IMR-90 (cell line): ENCODE data around the gene MCHR2. TPM values are rescaled to one million over a fixed set of nuclear protein-coding genes. Genes with fewer than 3 reads are reported as not detected.

Experiments
- ATAC-seq: fragments of 200-7000 bp; cut with Tn5 transposase; 2 replicates; pipeline ENCODE4 v1.9.1; 2020; ENCODE audit warnings: low read depth, mild to moderate bottlenecking, moderate library complexity
- BruUV-seq: library from RNA; stranded (reverse); fragments of 400-500 nt; replicated peaks from 2 replicates; lab custom pipeline; 2021; lab: Mats Ljungman, UMichigan
- CTCF ChIA-PET: fragments of 300-600 bp; formaldehyde crosslinking; extraction: SDS; loops from one replicate; lab custom pipeline; 2021; ENCODE audit warnings: antibody characterized with exemption; lab: Yijun Ruan, JAX
- POLR2A ChIA-PET: fragments of 300-600 bp; sonication (Branson Sonifier 250); formaldehyde crosslinking; loops from one replicate; lab custom pipeline; 2022; ENCODE audit warnings: antibody characterized with exemption; ENCODE audit not compliant: unreplicated experiment; lab: Charles Lee
- DNase-seq: peaks from one replicate; pipeline ENCODE4 v3.0.0; 2013
- H2AFZ ChIP-seq: replicated peaks from 2 replicates; pipeline ENCODE3; 2013; ENCODE audit warnings: low read length, mild to moderate bottlenecking; ENCODE audit not compliant: poor library complexity
- H2AK5ac ChIP-seq: 2 replicates; pipeline ENCODE4 v1.6.1; 2013; ENCODE audit warnings: low read depth, low read length, inconsistent platforms
- H2AK9ac ChIP-seq: replicated peaks from 2 replicates; pipeline ENCODE3; 2013; ENCODE audit warnings: mild to moderate bottlenecking, low read depth, low read length, moderate library complexity; ENCODE audit not compliant: poor library complexity
- H2BK120ac ChIP-seq: 2 replicates; pipeline ENCODE4 v1.6.1; 2013; ENCODE audit warnings: low read depth, low read length, inconsistent platforms
- H2BK15ac ChIP-seq: 3 replicates; pipeline ENCODE4 v1.6.1; 2013; ENCODE audit warnings: low read depth, low read length, inconsistent platforms
- H2BK20ac ChIP-seq: 2 replicates; pipeline ENCODE4 v1.6.1; 2013; ENCODE audit warnings: low read depth, mild to moderate bottlenecking, inconsistent platforms, low read length, moderate library complexity
- H2BK5ac ChIP-seq: 2 replicates; pipeline ENCODE4 v1.6.1; 2013; ENCODE audit warnings: mild to moderate bottlenecking, low read depth, low read length, inconsistent platforms; ENCODE audit not compliant: poor library complexity, severe bottlenecking
- H3K14ac ChIP-seq: replicated peaks from 2 replicates; pipeline ENCODE4 v1.6.1; 2013; ENCODE audit warnings: low read depth, low read length, inconsistent platforms
- H3K18ac ChIP-seq: 2 replicates; pipeline ENCODE4 v1.6.1; 2013; ENCODE audit warnings: low read depth, low read length, control low read depth
- H3K23ac ChIP-seq: 2 replicates; pipeline ENCODE4 v1.6.1; 2013; ENCODE audit warnings: low read depth, low read length, inconsistent platforms
- H3K27ac ChIP-seq: 2 replicates; pipeline ENCODE4 v1.5.1; 2013; ENCODE audit warnings: mild to moderate bottlenecking, control low read depth, low read length; ENCODE audit not compliant: insufficient read depth
- H3K27me3 ChIP-seq: 2 replicates; pipeline ENCODE4 v1.6.1; 2013; ENCODE audit warnings: low read length; ENCODE audit not compliant: control insufficient read depth, insufficient read depth
- H3K36me3 ChIP-seq: 2 replicates; pipeline ENCODE4 v1.6.1; 2013; ENCODE audit warnings: low read length, mixed read lengths; ENCODE audit not compliant: control insufficient read depth, insufficient read depth
- H3K4ac ChIP-seq: 2 replicates; pipeline ENCODE4 v1.6.1; 2013; ENCODE audit warnings: low read depth, low read length, inconsistent platforms
- H3K4me1 ChIP-seq: 2 replicates; pipeline ENCODE4 v1.6.1; 2013; ENCODE audit warnings: low read length, mixed read lengths; ENCODE audit not compliant: control insufficient read depth, insufficient read depth
- H3K4me2 ChIP-seq: 2 replicates; pipeline ENCODE4 v1.6.1; 2013; ENCODE audit warnings: low read depth, mild to moderate bottlenecking, control low read depth, low read length, moderate library complexity
- H3K4me3 ChIP-seq: 2 replicates; pipeline ENCODE4 v1.5.1; 2013; ENCODE audit warnings: low read depth, mild to moderate bottlenecking, control low read depth, low read length, moderate library complexity; ENCODE audit not compliant: insufficient read depth
- H3K56ac ChIP-seq: 2 replicates; pipeline ENCODE4 v1.6.1; 2013; ENCODE audit warnings: low read length, inconsistent platforms; ENCODE audit not compliant: insufficient read depth; ENCODE audit errors: extremely low read depth
- H3K79me1 ChIP-seq, 2 experiments: 2 replicates each; pipeline ENCODE4 v1.6.1; 2013; ENCODE audit warnings: low read length in 2 of 2, inconsistent platforms in 1 of 2, low read depth in 1 of 2
- H3K9ac ChIP-seq: 2 replicates; pipeline ENCODE4 v1.6.1; 2013; ENCODE audit warnings: low read depth, low read length, control low read depth
- H3K9me1 ChIP-seq: 2 replicates; pipeline ENCODE4 v1.6.1; 2013; ENCODE audit warnings: low read length, inconsistent platforms; ENCODE audit not compliant: insufficient read depth
- H3K9me3 ChIP-seq: 2 replicates; pipeline ENCODE4 v1.6.1; 2013; ENCODE audit warnings: low read length; ENCODE audit not compliant: control insufficient read depth, insufficient read depth
- H4K20me1 ChIP-seq: 2 replicates; pipeline ENCODE4 v1.6.1; 2013; ENCODE audit warnings: low read length, inconsistent platforms; ENCODE audit not compliant: insufficient read depth
- H4K5ac ChIP-seq: 2 replicates; pipeline ENCODE4 v1.6.1; 2013; ENCODE audit warnings: mild to moderate bottlenecking, low read depth, low read length, control low read depth
- H4K8ac ChIP-seq, 2 experiments: 2 replicates each; pipeline ENCODE4 v1.6.1; 2013; ENCODE audit warnings: low read depth in 2 of 2, low read length in 2 of 2, control low read depth in 1 of 2, inconsistent platforms in 1 of 2
- H4K91ac ChIP-seq: 2 replicates; pipeline ENCODE4 v1.6.1; 2013; ENCODE audit warnings: low read depth, low read length, inconsistent platforms; ENCODE audit not compliant: insufficient read depth
- BHLHE40 ChIP-seq: fragments of 150-350 bp; IDR thresholded peaks from 2 replicates; pipeline ENCODE4 v1.6.1; 2016; ENCODE audit warnings: mild to moderate bottlenecking, low read depth, low read length
- CEBPB ChIP-seq: IDR thresholded peaks from 2 replicates; pipeline ENCODE4 v1.6.1; 2012; ENCODE audit warnings: low read depth, low read length, improper control_type of control experiment
- CHD1 ChIP-seq: IDR thresholded peaks from 2 replicates; pipeline ENCODE4 v1.6.1; 2012; ENCODE audit warnings: low read depth, low read length, improper control_type of control experiment
- MAFK ChIP-seq: IDR thresholded peaks from 2 replicates; pipeline ENCODE4 v1.6.1; 2012; ENCODE audit warnings: low read depth, low read length, improper control_type of control experiment
- MAZ ChIP-seq: IDR thresholded peaks from 2 replicates; pipeline ENCODE4 v1.6.1; 2012; ENCODE audit warnings: low read depth, mild to moderate bottlenecking, low read length, improper control_type of control experiment, moderate library complexity, borderline replicate concordance
- MXI1 ChIP-seq: IDR thresholded peaks from 2 replicates; pipeline ENCODE4 v1.6.1; 2012; ENCODE audit warnings: low read depth, mild to moderate bottlenecking, low read length, moderate library complexity, borderline replicate concordance
- NFE2L2 ChIP-seq: fragments of 150-350 bp; IDR thresholded peaks from 2 replicates; pipeline ENCODE4 v1.6.1; 2016; ENCODE audit warnings: low read depth, mild to moderate bottlenecking, low read length
- RFX5 ChIP-seq: IDR thresholded peaks from 2 replicates; pipeline ENCODE4 v1.8.0; 2012; ENCODE audit warnings: low read depth, mild to moderate bottlenecking, low read length, moderate library complexity
- WGBS, 2 experiments: methylation state at CpG; one replicate each; pipeline versions ENCODE4 v1.1.5 to v1.1.7; 2013; ENCODE audit warnings: missing lambda C conversion rate in 2 of 2; ENCODE audit not compliant: insufficient read length in 1 of 2; ENCODE audit errors: extremely low coverage in 2 of 2; 5-methylcytosine and 5-hydroxymethylcytosine counted together
- dilution Hi-C: fragments of 300-500 bp; cut with HindIII; formaldehyde crosslinking; loops from one replicate; pipeline ENCODE4 v1.14.3; 2018; ENCODE audit warnings: low sequenced_read_pairs; ENCODE audit not compliant: unreplicated experiment
- in situ Hi-C: fragments of 300-500 bp; cut with MboI; formaldehyde crosslinking; loops from 3 replicates; pipeline ENCODE4 v1.14.3; 2019; ENCODE audit warnings: low sequenced_read_pairs, inconsistent platforms, mixed read lengths
- intact Hi-C: fragments of 100-400 bp; cut with micrococcal nuclease; formaldehyde crosslinking; loops from 2 replicates; pipeline ENCODE4 v1.10.0; 2022
- polyA plus RNA-seq, 3 experiments: library from polyadenylated mRNA; depleted of rRNA; stranded (reverse); fragments of >200 nt; gene quantifications; 2 replicates each; pipeline ENCODE4 v1.2.3, GENCODE V29; 2012; ENCODE audit warnings: low replicate concordance in 1 of 3
- total RNA-seq: library from RNA; depleted of rRNA; stranded (reverse); fragments of >200 nt; gene quantifications from 2 replicates; pipeline ENCODE4 v1.2.3, GENCODE V29; 2012
- TF ChIP-seq, protein P1 (sequence below): conservative IDR thresholded peaks from 2 replicates; pipeline ENCODE4 v1.5.1; 2012; ENCODE audit warnings: mild to moderate bottlenecking, low read depth, low read length, improper control_type of control experiment
- TF ChIP-seq, protein P2 (sequence below): fragments of 150-350 bp; IDR thresholded peaks from 2 replicates; pipeline ENCODE4 v1.6.1; 2017; ENCODE audit warnings: mild to moderate bottlenecking, antibody characterized with exemption, low read length, low read depth
- TF ChIP-seq, protein P3 (sequence below): fragments of 150-350 bp; IDR thresholded peaks from 2 replicates; pipeline ENCODE4 v1.6.1; 2016; ENCODE audit warnings: low read depth, mild to moderate bottlenecking, low read length, moderate library complexity, borderline replicate concordance

Gene MCHR2
- total and polyA plus RNA-seq, 2 of the 4 experiments (the other 2 are of a cell fraction) = not detected

DNA sequence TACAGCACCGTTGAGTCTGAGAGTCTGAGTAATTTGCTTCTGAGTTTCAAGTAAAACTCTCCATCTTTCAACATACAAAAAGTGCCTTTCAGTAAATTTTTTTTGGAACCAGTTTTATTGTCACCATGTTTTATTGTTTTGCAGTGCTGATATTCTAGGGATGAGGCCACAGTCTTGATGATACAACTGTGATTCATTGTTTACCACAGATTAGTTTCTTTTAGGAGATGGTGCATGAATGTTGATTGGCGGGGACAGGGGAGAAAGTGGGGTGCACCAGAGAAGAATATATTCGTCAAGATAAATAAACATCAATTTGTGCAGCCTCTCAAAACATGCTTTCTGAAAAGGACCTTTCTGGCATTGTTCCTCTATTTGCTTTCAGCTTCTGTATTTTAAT lies 109.0 kb downstream of the MCHR2 start:
- WGBS, 2 experiments = no CpG with 5 or more reads among the region's 3 CpGs
- Histone ChIP-seq H3K27me3 (peaks cover 2% of the 10 kb centered on the region; the same call in 1 of the 2 replicates), H4K8ac (no peak overlapping the region), H2BK15ac (no peak overlapping the region), H3K9me1 (no peaks in the 10 kb centered on the region), H2AFZ (no peak overlapping the region), H3K36me3 (no peaks in the 10 kb centered on the region), H4K20me1 (no peaks in the 10 kb centered on the region), H3K14ac (no peak overlapping the region), H3K23ac (no peak overlapping the region), H3K9me3 (no peaks in the 10 kb centered on the region), H2BK5ac (no peak overlapping the region), H3K56ac (no peak overlapping the region), H3K79me1 (no peaks in the 10 kb centered on the region), H3K27ac (no peak overlapping the region), H3K18ac (no peak overlapping the region), H2AK5ac (no peak overlapping the region), H2AK9ac (no peak overlapping the region), H4K91ac (no peak overlapping the region), H2BK20ac (no peak overlapping the region), H3K4me3 (no peak overlapping the region), H3K9ac (no peak overlapping the region), H2BK120ac (no peak overlapping the region), H3K4me1 (no peaks in the 10 kb centered on the region), H3K4me2 (no peak overlapping the region), H4K5ac (no peak overlapping the region), H3K4ac (no peak overlapping the region)
- in situ Hi-C loops = no loop called here
- DNase-seq (no peak), ATAC-seq (no peak)
- dilution Hi-C loops = no loop called here
- intact Hi-C loops = no loop called here
- CTCF ChIA-PET = no interaction called here
- POLR2A ChIA-PET = no interaction called here
- no peak for TF ChIP-seq MAZ
- no peak for TF ChIP-seq CHD1
- TF ChIP-seq, protein P1, sequence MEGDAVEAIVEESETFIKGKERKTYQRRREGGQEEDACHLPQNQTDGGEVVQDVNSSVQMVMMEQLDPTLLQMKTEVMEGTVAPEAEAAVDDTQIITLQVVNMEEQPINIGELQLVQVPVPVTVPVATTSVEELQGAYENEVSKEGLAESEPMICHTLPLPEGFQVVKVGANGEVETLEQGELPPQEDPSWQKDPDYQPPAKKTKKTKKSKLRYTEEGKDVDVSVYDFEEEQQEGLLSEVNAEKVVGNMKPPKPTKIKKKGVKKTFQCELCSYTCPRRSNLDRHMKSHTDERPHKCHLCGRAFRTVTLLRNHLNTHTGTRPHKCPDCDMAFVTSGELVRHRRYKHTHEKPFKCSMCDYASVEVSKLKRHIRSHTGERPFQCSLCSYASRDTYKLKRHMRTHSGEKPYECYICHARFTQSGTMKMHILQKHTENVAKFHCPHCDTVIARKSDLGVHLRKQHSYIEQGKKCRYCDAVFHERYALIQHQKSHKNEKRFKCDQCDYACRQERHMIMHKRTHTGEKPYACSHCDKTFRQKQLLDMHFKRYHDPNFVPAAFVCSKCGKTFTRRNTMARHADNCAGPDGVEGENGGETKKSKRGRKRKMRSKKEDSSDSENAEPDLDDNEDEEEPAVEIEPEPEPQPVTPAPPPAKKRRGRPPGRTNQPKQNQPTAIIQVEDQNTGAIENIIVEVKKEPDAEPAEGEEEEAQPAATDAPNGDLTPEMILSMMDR = no peak
- TF ChIP-seq, protein P2, sequence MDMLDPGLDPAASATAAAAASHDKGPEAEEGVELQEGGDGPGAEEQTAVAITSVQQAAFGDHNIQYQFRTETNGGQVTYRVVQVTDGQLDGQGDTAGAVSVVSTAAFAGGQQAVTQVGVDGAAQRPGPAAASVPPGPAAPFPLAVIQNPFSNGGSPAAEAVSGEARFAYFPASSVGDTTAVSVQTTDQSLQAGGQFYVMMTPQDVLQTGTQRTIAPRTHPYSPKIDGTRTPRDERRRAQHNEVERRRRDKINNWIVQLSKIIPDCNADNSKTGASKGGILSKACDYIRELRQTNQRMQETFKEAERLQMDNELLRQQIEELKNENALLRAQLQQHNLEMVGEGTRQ = no peak
- TF ChIP-seq CEBPB = no peak
- TF ChIP-seq NFE2L2 = no peak
- TF ChIP-seq MXI1 = no peak
- TF ChIP-seq, protein P3, sequence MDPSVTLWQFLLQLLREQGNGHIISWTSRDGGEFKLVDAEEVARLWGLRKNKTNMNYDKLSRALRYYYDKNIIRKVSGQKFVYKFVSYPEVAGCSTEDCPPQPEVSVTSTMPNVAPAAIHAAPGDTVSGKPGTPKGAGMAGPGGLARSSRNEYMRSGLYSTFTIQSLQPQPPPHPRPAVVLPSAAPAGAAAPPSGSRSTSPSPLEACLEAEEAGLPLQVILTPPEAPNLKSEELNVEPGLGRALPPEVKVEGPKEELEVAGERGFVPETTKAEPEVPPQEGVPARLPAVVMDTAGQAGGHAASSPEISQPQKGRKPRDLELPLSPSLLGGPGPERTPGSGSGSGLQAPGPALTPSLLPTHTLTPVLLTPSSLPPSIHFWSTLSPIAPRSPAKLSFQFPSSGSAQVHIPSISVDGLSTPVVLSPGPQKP = no peak
- TF ChIP-seq RFX5 = no peak
- TF ChIP-seq BHLHE40 = no peak
- no peak for TF ChIP-seq MAFK
- BruUV-seq = no TSS peak
